HG03442 (cell line): ENCODE results near the gene SIGLEC6.
"Not testable (repeated sequence)": the region's sequence is repeated elsewhere in the genome, so short reads cannot be mapped to it uniquely, and the experiment has no call there.

Source experiments
- ATAC-seq: cut with Tn5 transposase; IDR thresholded peaks from one replicate; pipeline ENCODE4 v1.9.1; 2021; ENCODE audit warnings: mild to moderate bottlenecking, moderate library complexity; ENCODE audit not compliant: unreplicated experiment

Gene SIGLEC6

DNA sequence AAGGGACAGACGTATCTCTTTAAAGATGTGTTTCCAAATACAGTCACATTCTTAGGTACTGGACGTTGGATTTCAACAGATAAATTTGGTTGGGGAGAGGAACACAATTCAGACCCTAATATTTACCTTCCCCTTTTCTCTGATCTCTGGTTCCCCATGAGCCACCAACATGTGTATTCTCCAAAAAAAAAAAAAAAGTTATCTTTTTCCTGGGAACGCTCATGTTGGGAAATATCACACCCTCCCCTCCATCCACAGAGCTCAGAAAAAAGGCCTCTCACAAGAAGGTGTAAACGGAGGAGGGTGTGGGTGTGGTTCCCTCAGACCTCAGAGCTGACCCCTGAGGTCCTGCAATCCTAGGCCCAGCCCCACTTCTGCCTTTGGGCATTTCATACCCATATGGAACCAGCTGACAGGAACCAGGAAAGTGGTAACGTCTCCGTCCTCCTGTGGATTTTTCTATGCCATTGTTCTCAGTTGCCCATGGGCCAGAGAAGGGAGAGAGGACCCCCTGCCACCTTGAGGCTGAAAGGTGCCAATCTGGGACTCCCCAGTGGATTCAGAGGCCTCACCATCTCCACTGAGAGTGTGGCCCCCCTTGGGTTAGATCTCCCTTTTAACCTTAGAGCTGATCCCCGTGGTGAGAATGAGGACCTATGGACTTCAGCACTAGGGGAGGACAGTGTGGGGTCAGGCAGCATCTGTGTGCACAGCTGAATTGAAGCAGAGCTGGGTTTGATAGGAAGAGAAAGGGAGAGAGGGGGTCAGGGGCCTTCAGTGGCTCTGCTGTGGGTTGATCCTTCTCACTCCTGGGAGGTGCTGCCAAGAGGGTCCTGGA is 21.4 kb downstream of the SIGLEC6 start:
- ATAC-seq: no peak

DNA sequence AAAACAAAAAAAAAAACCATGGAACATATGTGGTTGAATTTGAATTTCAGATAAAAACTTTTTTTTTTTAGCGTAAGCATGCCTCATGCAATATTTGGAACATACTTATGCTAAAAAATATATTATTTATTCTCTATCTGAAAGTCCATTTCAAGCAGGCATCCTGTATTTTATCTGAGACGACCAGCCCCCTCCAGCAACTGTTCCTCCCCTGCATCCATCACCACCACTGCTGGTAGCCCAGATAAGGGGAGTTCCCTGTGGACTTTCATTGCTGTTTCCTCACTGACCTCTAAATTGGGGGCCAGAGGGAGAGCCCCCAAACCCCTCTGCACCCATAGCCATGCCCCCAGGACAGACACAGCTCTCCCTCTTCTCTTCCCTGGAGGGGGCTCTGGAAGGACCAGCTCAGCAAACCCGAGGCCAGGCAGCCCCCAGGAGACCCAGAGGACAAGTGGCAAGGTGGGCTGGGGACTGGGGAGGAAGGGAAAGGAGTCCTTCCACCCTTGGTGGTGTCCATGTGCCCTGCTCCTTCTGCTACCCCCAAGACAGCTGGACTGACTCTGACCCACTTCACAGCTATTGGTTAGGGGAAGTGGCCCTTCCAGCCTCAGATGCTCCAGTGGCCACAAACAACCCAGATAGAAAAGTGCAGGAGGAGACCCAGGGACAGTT is 23.3 kb downstream of the SIGLEC6 start:
- ATAC-seq: no peak

DNA sequence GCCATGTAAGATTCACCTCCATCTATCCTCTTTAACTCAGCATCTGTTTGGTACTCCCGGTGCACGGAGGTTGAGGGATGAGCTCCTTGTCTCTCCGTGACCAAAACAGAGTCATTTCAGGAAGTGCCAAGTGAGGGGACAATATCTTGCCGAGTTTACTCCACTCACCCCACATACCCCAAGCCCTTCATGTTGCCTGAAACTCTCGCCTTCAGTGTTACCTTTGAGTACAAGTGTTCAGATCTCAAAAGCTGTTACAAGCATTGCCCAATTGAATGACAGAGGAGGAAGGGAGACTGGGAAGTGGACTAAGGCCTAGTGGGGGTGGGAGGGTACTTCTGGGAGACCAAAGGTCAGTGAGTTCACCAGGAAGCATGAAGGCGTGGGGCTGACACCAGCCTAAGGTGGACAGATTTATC is 23.8 kb downstream of the SIGLEC6 start:
- ATAC-seq: no peak

DNA sequence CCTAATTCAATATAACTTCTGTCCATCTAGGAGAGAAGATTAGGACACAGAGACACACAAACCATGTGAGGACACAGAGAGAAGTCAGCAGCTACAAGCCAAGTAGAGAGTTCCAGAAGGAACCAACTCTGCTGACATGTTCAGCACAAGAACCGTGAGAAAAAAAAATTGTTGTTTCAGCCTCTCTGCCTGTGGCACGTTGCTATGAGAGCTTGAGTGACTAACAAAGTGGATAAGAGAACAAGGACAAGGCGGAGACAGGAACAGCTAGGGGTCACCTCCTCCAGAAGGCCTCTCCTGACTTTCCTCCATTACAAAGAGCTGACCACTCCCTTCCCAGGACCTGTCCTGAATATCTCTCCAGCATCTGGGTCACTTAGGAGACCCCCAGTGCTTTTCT is 24.3 kb downstream of the SIGLEC6 start:
- no peak for ATAC-seq

DNA sequence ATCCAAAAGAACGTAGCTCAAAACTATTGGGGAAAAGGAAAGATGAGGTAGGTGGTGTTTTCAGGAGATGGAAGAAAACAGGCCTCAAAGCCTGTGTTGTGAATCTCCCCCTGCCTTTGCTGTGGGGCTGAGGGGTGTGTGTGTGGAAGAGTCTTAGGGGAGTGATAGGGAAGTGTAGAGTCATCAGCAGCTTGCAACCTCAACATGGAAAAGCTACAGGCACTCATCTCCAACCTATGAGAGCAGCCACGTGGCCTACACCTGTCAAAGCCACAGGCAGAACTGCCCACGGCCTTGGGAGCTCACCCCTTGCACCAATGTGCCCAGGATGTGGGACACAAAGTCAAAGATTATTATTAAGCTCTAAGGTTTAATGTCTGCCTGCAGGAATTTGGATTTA is 25.6 kb downstream of the SIGLEC6 start:
- ATAC-seq: no peak

DNA sequence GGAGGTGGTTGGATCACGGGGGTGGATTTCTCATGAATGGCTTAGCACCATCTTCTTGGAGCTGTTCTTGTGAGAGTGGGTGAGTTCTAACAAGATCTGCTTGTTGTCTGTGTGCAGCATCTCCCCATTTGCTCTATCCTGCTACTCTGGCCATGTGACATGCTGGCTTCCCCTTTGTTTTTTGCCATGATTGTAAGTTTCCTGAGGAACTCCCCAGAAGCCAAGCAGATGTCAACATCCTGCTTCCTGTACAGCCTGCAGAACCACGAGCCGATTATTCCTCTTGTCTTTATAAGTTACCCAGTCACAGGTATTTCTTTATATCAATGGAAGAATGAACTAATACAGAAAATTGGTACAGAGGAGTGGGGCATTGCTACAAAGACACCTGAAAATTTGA is 27.6 kb downstream of the SIGLEC6 start:
- ATAC-seq: no peak

DNA sequence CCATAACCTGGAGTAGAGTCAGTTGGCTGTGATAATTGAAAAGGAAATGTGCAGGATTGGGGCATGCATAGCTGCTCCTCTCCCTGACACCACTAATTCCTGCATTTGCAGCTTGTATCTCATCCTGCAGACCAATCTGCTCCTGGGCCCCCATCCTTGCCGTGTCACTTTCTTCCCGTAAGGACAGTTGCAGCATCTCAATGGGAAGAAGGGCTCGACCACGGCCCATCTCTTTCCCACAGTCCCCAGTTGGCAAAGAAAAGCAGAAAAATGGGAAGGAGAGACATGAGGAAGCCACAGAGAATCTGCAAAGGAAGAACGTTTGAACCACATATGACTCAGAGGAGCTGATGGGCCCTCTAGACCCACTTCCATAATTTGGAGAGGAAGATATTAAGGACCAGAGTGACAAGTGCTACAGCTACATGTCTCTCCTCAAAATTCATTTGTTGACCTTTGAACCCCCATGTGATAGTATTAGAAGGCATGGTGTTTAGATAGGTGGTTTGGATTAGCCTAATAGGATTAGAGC is 28.1 kb downstream of the SIGLEC6 start:
- no peak for ATAC-seq

DNA sequence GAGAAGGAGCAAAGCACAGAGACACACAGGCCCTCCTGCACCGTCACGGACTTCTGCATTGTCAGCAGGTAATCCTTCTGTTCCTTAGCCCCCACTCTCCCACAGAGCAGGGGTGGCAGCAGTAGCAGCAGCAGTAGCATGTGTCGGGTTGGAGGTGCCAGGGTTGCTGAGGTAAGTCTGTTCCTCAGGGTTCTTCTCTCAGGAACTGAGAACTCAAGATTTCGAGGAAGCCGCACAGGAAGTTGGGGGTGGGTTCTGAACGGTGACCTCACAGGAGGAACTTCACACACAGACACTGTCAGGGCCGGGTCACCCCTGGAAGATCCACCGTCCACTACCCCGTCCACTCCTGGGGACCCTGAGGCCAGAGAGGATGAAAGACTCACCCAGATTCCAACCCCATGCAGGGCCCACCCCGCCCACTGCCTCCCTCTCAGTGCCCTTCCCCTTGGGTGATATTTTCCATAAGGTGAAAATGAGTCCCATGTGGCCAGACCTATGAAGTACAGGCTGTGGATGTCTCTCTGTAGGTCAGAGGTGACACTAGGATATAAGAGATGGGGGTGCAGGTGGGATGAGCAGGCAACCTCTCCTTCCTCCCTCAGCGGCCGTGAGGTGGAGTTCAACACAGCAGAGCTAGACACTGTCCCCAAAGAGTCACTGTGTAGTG is 29.7 kb downstream of the SIGLEC6 start, which contains the start of gene SIGLEC12:
SIGLEC12 (minus strand) TSS at position 207 of the 670 bp plus-strand sequence; CDS start at position 140, 67 bp downstream.
- ATAC-seq: no peak

DNA sequence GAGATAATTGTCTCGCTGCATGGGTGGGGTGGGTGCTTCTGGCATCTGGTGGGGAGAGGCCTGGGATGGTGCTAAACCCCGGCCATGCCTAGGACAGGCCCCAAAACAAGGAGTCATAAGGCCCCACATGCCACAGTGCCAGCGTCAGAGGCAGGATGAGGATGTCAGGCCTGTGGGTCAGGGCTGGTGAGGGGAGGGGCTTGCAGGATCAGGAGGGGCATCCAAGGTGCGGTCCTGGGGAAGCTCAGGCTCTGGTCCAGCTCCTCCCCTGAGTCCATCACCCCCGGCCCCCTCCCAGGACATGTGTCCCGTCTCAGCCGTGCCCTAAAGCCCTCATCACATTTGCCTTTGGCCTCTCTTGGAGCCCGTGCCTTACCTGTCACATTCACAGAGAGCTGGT is 30.5 kb downstream of the SIGLEC6 start:
- ATAC-seq: not testable (repeated sequence)

DNA sequence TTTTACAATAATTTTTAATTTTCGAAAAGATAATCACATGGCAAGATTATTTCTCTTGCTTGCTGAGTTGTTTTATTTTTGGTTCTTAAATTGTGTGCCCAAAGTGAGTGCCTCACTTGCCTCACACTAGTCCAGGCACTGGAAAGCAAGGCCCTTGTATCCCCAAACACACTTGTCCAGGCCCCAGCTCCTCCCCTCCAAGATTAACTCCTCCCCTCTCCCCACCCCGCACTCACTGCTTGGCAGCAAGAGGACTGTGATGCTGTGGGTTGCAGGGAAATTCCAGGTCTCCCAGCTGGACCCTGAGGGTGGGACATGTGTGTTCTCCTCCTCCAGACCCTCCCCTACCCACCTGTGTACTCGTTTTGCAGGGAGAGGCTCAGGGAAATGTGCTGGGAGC is 33.8 kb downstream of the SIGLEC6 start:
- no peak for ATAC-seq

DNA sequence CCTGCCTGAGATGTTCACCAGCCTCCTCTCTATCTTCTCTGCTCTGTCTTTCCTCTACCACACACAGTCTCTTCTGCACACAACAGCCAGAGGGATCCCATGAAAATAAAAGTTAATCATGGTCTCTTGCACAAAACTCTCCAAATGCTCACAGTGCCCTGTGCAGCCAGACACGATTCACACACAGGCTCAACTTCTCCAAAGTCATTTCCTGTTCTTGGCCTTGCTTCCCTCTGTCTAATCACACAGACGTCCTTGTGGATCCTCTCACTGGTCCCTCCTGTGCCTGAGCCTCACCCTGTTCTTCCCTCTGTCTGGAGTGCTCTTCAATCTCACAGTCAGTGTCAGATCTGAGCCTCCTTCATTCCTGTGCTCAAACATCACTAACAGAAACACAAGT is 37.7 kb downstream of the SIGLEC6 start:
- no peak for ATAC-seq

DNA sequence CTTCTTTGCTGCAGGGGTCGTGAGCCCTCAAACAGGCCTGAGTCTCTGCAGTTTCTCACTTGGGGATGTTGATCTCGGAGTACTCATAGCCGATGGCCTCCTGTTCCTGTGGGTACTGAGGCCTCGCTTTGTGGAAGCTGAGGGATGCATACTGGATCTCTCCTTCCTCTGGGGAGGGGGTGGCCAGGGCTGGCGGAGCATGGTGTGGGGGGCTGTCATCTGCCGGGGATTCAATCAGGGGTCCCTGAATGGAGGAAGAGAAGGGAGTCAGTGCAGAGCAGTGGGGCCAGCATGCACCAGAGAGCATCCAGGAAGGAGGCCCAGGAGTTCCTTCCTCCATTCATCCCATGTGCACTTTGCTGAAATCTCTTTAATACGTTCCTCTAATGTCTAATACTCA is 39.9 kb downstream of the SIGLEC6 start:
- no peak for ATAC-seq

DNA sequence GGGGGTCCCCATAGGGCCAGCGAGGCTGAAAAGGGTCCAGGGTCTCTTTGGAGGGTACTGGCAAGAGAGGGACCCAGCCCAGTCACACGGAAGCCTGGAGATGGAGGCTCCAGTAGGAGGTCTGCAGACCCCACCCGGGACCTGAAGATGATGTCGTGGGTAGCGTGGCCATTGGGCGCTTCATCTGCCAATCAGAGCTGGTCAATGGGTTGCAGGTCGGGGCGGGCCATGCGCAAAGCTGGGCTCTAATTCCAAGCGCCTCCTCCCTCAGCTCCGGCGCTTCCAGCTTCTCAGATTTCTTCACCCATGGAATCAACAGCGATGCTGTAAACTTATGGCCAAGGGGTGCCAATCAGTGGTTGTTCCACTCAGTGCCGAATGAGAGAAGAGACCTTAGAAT is 40.8 kb downstream of the SIGLEC6 start:
- no peak for ATAC-seq

DNA sequence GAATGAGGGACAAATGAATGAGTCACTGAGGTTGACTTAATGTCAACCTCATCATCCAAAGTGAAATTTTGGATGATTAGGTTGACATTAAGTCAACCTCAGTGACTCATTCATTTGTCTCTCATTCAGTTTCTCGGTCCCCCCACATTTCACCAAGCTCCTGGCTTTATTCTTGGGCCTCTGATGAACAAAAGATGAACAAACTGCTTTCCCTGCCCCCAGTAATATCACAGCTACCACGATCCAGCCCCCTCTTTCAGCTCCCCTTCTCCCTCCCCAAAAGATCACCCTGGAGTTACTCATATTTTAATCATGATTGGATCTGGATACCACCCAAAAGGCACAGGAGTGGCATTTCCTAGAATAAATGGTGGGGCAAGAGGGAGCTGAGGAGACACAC is 42.4 kb downstream of the SIGLEC6 start:
- no peak for ATAC-seq

DNA sequence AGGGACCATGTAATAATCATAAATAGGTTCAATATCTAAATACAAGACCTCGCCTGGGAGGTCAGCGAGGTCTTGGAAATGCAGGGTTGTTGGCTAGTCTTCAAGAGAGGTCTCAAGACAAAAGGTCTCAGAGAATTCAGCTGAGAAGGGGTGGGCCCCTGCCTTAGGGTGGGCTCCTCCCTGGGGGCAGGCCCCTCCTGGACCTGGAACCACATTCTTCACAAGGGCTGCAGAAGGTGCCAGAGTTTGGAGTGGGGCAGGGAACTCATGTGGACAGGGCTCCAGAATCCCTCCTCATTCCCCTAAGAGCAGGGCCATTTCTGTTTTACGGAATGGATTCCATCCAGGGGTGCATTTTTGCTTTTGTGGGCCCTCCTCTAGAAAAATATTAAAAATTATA is 43.0 kb downstream of the SIGLEC6 start:
- no peak for ATAC-seq

DNA sequence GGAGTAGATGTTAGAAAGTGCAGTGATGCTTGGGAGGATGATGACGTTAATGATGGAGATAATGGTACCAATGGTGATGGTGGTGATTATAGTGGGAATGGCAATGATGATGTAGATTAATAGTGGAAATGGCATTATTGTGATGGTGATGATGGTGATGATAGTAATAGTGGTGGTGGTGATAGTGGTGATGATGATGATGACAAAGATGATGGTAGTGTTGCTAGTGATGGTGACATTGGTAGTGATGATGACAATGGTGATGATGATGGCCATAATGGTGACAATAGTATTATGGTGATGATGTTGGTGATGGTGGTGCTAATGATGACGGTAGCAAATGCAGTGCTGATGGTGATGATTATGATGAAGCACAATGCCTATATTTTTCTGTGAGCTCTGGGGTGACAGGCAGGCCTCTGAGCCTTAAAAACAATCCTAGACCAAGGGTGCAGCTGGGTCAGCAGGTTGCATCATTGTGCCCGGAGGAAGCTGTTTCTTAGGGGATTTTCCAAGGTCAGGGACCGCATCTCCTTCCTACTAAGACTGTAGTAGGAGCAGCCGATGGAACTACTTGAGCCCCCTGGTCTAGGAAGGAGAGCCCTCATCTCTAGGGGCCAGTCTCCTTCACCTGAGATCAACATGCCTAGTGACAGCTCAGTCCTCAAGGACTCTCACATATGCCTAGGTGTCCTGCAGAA is 45.4 kb downstream of the SIGLEC6 start:
- ATAC-seq: no peak

DNA sequence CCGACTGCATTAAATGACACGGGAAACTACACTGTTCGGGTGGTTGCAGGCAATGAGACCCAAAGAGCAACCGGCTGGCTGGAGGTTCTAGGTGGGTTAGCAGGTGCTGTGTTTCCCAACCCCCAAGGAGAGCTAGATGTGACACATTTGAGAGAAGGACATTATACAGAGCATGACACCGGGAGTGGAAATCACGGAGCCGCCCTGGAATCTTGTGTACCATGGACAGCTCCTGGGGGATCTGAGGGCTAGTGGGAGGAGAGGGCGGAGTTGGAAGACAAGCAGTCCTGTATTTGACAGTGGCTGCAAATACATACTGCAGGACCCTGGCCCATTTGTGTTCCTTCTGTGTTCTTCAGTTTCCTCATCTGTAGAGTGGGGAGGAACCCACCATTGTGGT is 50.9 kb downstream of the SIGLEC6 start:
- ATAC-seq: no peak

DNA sequence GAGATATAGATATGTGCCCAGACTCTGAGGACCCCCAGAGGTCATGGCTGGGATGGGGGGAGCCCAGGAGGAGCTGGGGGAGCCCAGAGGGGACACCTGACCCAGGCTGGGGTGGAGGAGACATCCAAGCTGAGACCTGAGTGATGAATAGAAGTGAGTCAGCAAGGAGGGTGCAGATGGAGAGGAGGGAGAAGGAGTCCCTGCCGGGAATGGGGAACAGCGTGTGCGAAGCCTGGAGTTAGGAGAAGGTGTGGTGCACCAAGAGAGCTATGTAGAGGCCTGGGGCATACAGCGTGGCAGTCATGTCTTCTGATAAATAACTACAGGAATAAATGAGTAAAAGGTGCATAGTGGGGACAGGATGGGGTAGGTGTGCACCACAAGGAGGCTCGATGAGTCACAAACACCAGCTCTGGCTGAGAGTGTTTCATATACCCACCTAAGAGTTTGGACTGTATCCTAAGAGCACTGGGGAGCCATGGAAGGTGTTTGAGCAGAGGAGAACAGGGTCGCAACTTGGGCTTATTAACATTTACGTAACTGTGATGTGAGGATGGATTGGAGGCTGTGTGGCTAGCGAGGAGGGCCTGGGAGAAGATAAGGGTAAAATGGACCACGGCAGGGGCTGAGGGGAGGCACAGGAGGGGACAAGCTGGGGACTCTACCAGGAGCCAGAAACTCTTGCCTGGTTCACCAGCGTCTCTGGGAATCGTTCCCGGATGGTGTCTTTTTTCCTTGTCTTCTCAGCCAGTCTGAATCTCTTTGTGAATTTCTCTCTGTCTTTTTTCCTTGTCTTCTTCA is 51.7 kb downstream of the SIGLEC6 start:
- no peak for ATAC-seq

DNA sequence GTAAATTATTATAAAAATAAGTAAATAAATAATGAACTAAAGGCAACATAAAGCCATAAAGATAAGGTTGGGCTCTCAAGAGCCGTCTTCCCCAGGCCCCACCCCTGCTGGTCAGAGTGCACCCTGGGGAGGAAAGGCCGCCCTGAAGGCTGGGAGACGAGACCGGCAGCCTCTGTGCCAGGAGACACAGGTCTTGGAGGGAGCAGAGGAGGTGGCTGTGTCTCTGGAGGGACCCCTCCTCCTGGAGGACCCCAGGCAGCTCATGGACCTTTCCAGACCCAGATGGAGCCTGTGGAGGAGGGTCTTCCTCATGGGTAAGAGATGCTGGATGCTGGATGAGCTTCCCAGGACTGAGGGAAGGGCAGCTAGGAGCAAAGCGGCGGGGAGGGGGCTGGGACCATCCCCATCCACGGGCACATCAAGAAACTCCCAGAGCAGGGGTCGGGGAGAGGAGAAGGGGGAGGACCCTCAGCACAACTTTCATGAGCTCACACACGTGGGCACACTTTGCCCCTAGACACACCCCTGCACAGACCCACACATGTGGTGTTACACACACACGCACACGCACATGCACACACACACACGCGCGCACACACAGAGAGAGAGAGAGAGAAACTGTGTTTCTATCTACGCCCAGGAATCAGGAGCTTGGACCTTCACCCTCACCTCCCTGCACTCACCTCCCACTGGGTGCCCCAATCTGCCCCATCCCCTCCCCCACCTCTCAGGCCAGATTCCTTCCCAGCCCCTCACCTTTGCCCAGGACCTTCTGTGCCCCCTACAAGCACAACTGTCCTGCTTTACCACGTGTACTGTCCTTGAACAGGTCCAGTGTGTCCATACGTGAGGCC is 52.9 kb downstream of the SIGLEC6 start, which contains the start of gene CEACAM18:
CEACAM18 (plus strand) TSS at position 159 of the 854 bp plus-strand sequence.
- ATAC-seq: no peak
